Nucleus accumbens (tissue), 56 donors: Measurements from ENCODE around the gene APEH.

Experiments
- DNase-seq, 56 donors: peaks; one replicate each; lab custom pipeline; 2025; lab: John Stamatoyannopoulos, UW

The APEH gene

GRCh38 chr3:49707113-49707480 lies 32.9 kb downstream of the APEH start:
- DNase-seq, result no peak

GRCh38 chr3:49709852-49710251 lies 35.7 kb downstream of the APEH start:
- no peak for DNase-seq

- no peak for DNase-seq
These were observed 37.3 kb downstream of the APEH start for GRCh38 chr3:49711489-49711888.

GRCh38 chr3:49712166-49712565 lies 38.0 kb downstream of the APEH start:
- no peak for DNase-seq

GRCh38 chr3:49712631-49713317 lies 38.6 kb downstream of the APEH start:
- no peak for DNase-seq

GRCh38 chr3:49713336-49714105 lies 39.4 kb downstream of the APEH start:
- DNase-seq, result no peak

- no peak for DNase-seq
These were observed 40.8 kb downstream of the APEH start for GRCh38 chr3:49714728-49715550.

- DNase-seq, result no peak
These were observed 41.5 kb downstream of the APEH start for GRCh38 chr3:49715611-49716121.

GRCh38 chr3:49716169-49716568 lies 42.0 kb downstream of the APEH start:
- no peak for DNase-seq

GRCh38 chr3:49716691-49717210 lies 42.6 kb downstream of the APEH start:
- DNase-seq, result no peak

- DNase-seq, result no peak
These were observed 43.2 kb downstream of the APEH start for GRCh38 chr3:49717211-49717958.

- no peak for DNase-seq
These were observed 44.1 kb downstream of the APEH start for GRCh38 chr3:49717959-49718857.

GRCh38 chr3:49718858-49719213 lies 44.7 kb downstream of the APEH start:
- no peak for DNase-seq

GRCh38 chr3:49719214-49719884 lies 45.2 kb downstream of the APEH start, which contains the start of gene AMIGO3:
AMIGO3 (minus strand) TSS chr3:49719684; CDS start chr3:49719465, 219 bp downstream.
- DNase-seq, result peak; percentile 55 to 97 (median 88)

- DNase-seq, result no peak
These were observed 46.9 kb downstream of the APEH start for GRCh38 chr3:49720855-49721595.

- DNase-seq, result no peak
These were observed 47.4 kb downstream of the APEH start for GRCh38 chr3:49721596-49721895.

- DNase-seq, result no peak
These were observed 48.0 kb downstream of the APEH start for GRCh38 chr3:49721896-49722781.
